ENCODE results near the gene UGT1A8. TPM values are rescaled to one million over a fixed set of nuclear protein-coding genes. Genes with fewer than 3 reads are reported as not detected.

UGT1A8 gene
- total and polyA plus RNA-seq, 8 donors = not detected

DNA sequence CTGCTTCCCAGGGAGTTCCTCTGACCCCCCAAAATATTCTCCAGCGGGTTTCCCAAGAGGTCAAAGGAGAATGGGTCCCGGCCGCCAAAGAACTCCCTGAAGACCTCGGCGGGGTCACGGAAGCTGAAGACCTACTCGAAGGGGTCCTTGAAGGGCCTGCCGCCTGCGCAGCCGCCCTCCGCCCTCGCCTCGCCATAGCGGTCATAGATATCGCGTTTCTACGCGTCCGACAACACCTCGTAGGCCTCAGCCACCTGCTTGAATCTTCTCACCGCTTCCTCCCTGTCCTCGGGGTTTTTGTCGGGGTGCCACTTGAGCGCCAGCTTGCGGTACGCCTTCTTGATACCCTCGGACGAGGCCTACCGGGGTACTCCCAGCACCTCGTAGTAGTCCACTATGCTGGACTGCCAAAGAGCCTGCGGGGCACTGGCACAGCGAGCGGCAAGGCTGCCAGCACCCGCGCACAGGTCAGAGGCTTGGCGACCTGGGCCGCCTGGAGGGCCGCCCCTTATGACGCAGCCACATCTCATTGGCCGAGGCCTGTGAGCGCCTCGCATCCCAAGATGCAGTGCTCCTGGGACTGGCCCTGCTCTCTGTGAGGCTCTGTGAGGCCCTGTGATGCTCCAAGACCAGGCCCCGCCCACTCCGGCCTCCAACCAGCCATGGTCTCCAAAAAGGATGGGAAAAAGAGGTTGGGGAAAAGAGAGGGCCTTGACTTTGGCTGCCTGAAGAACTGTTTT, 137.6 kb downstream of the UGT1A8 start:
- Histone ChIP-seq H3K4me3 (no peak overlapping the region), H3K27me3 (no peaks in the 10 kb centered on the region), H3K4me1 (no peaks in the 10 kb centered on the region), H3K27ac (no peak overlapping the region), H3K9me3 (peaks cover 0 to 11% of the 10 kb centered on the region in 2 donors), H3K36me3 (no peaks in the 10 kb centered on the region)
- intact Hi-C loops (cut with DNase I) = no loop called here
- ATAC-seq = no peak
- DNase-seq = peak in 1 of 4 donors; percentile 60
- no peak for TF ChIP-seq CTCF (IDR thresholded peaks at IDR 0.05)

DNA sequence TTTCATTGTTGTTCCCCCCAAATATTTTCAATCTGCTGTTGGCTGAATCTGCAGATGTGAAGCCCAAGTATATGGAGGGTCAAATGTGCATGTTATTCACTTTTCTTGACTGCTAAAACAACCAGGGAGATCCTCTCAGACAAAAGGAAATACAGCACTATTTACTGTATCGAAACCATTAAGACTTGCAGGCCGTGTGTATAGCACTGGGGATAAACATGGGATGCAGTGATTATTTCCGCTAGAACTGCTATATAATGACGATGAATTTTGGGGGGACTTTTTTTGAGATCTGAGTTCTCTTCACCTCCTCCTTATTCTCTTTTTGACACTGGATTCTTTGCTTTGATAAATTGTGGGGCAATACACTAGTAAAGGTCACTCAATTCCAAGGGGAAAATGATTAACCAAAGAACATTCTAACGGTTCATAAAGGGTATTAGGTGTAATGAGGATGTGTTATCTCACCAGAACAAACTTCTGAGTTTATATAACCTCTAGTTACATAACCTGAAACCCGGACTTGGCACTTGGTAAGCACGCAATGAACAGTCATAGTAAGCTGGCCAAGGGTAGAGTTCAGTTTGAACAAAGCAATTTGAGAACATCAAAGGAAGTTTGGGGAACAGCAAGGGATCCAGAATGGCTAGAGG, 139.1 kb downstream of the UGT1A8 start:
- ATAC-seq = no peak
- H3K27ac ChIP-seq = no peak overlapping the region
- H3K9me3 ChIP-seq = no peaks in the 10 kb centered on the region
- no peak for DNase-seq
- H3K4me1 ChIP-seq = no peaks in the 10 kb centered on the region
- no peaks in the 10 kb centered on the region for H3K36me3 ChIP-seq
- TF ChIP-seq CTCF (IDR thresholded peaks at IDR 0.05) = no peak
- H3K27me3 ChIP-seq = no peaks in the 10 kb centered on the region
- H3K4me3 ChIP-seq = no peak overlapping the region
- intact Hi-C loops (cut with DNase I) = no loop called here

DNA sequence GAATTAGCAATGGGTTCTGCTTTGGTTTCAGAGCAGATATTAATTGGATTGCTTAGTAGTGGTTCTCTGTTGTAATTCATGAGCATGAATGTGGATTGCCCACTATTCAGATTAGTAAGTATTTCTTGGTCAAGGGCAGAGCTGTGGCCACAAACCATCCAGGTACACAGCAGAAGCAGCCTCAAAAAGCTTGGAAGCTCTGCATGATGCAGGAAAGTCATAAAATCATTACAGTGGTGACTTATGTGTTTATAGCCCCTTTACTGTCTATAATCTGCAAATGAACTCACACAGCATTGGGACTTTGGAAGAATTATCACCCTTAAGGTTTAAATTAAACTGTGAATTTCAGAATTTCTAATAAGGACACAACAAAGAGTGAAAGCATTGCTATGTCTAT, 140.7 kb downstream of the UGT1A8 start:
- H3K36me3 ChIP-seq = no peaks in the 10 kb centered on the region
- no peaks in the 10 kb centered on the region for H3K9me3 ChIP-seq
- no peak for DNase-seq
- no peaks in the 10 kb centered on the region for H3K27me3 ChIP-seq
- no peak overlapping the region for H3K4me3 ChIP-seq
- no peaks in the 10 kb centered on the region for H3K4me1 ChIP-seq
- intact Hi-C loops (cut with DNase I) = no loop called here
- no peak overlapping the region for H3K27ac ChIP-seq
- no peak for TF ChIP-seq CTCF (IDR thresholded peaks at IDR 0.05)
- no peak for ATAC-seq

DNA sequence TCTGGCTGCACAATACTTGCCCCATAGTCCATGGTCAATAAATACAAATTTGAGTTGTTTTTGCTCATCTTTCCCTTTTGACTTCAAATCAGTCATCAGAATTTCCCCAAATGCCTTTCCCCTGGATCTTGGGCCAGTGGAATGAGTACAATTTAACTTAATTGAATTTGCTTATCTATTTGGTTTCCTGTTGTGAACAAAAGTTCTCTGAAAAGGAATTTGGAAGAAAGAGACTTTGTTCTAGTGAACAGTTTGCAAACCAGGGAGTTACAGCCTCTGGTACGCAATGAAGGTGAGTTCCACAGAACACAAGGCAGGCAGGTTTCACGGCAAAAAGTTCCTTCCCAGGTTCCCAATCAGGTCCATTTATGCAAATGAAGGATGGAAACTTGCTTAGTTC, 141.4 kb downstream of the UGT1A8 start:
- H3K27me3 ChIP-seq = no peaks in the 10 kb centered on the region
- DNase-seq (no peak), ATAC-seq (no peak)
- H3K4me3 ChIP-seq = no peak overlapping the region
- H3K4me1 ChIP-seq = no peaks in the 10 kb centered on the region
- H3K9me3 ChIP-seq = no peaks in the 10 kb centered on the region
- TF ChIP-seq CTCF (IDR thresholded peaks at IDR 0.05) = no peak
- no peak overlapping the region for H3K27ac ChIP-seq
- H3K36me3 ChIP-seq = no peaks in the 10 kb centered on the region
- intact Hi-C loops (cut with DNase I) = no loop called here

- intact Hi-C loops (cut with DNase I) = no loop called here
- H3K9me3 ChIP-seq = no peaks in the 10 kb centered on the region
- DNase-seq (no peak), ATAC-seq (no peak)
- H3K4me1 ChIP-seq = no peaks in the 10 kb centered on the region
- TF ChIP-seq CTCF (IDR thresholded peaks at IDR 0.05) = no peak
- H3K36me3 ChIP-seq = no peaks in the 10 kb centered on the region
- H3K4me3 ChIP-seq = no peak within 1 kb of the TSS
- H3K27ac ChIP-seq = no peak within 1 kb of the TSS
- H3K27me3 ChIP-seq = no peaks in the 10 kb centered on the region
Observed at GRCh38 chr2:233760043-233760442, 142.6 kb downstream of the UGT1A8 start, which contains the start of gene UGT1A1. Gene UGT1A1 (plus strand): TSS chr2:233760270. CDS start chr2:233760288, 18 bp downstream.

All from left lung (tissue), 10 donors.